ENCODE data around the gene IL31RA.

IL31RA gene

GRCh38 chr5:55929020-55929799 lies 78.1 kb downstream of the IL31RA start:
- no peak overlapping the region for H3K23ac ChIP-seq (ENCODE audit: low read depth, low read length, poor library complexity)

GRCh38 chr5:55932700-55933099 lies 81.5 kb downstream of the IL31RA start:
- H3K9me3 ChIP-seq (replicated peaks in 1 of 2; ENCODE audit: control insufficient read depth in 2 of 2, insufficient read depth in 1 of 2, low read depth in 1 of 2, low read length in 2 of 2): no peaks in the 10 kb centered on the region
- H2BK15ac ChIP-seq (ENCODE audit: low read length): no peak overlapping the region
- H3K4me2 ChIP-seq (ENCODE audit: insufficient read depth, low read length, poor library complexity, severe bottlenecking): no peak overlapping the region
- no peak overlapping the region for H3K14ac ChIP-seq (ENCODE audit: low read length)
- H3K4me3 ChIP-seq (ENCODE audit: low read length in 2 of 2): no peak overlapping the region
- no peak overlapping the region for H3K18ac ChIP-seq (ENCODE audit: low read length)
- H2AFZ ChIP-seq (ENCODE audit: low read length): no peak overlapping the region
- H3K79me1 ChIP-seq (ENCODE audit: low read depth, low read length): no peaks in the 10 kb centered on the region
- H3K23ac ChIP-seq (ENCODE audit: low read depth, low read length, poor library complexity): no peak overlapping the region
- no CpG with 5 or more reads among the region's 4 CpGs for WGBS, 2 donors (ENCODE audit: extremely low coverage in 2 of 2, insufficient read length in 2 of 2, insufficient replicate concordance in 1 of 2)
- no peak overlapping the region for H3K9ac ChIP-seq (ENCODE audit: low read depth, low read length, poor library complexity)
- H2AK5ac ChIP-seq (ENCODE audit: low read depth, low read length): no peak overlapping the region
- H2BK12ac ChIP-seq (ENCODE audit: low read length): no peak overlapping the region
- no peaks in the 10 kb centered on the region for H3K27me3 ChIP-seq (ENCODE audit: control insufficient read depth in 3 of 3, insufficient read depth in 3 of 3, low read depth in 1 of 3, low read length in 3 of 3)
- H3K4ac ChIP-seq (ENCODE audit: low read length): no peak overlapping the region
- H3K4me1 ChIP-seq (ENCODE audit: control insufficient read depth in 2 of 2, insufficient read depth in 1 of 2, low read depth in 1 of 2, low read length in 2 of 2): no peaks in the 10 kb centered on the region
- H3K27ac ChIP-seq (replicated peaks; ENCODE audit: low read length): no peak overlapping the region
- H4K8ac ChIP-seq (ENCODE audit: low read depth, low read length): no peak overlapping the region
- DNase-seq (ENCODE audit: low spot score): no peak
- H2BK5ac ChIP-seq (ENCODE audit: low read length): no peak overlapping the region
- no peak overlapping the region for H4K91ac ChIP-seq (ENCODE audit: low read depth, low read length, poor library complexity)
- H2BK120ac ChIP-seq (ENCODE audit: low read depth, low read length): no peak overlapping the region
- H3K36me3 ChIP-seq (replicated peaks in 1 of 2; ENCODE audit: control insufficient read depth in 2 of 2, insufficient read depth in 2 of 2, low read length in 2 of 2): peaks cover 0 to 6% of the 10 kb centered on the region in 2 donors

More at GRCh38 chr5:55929020-55929799, 78.1 kb downstream of the IL31RA start:
- no peak overlapping the region for H4K91ac ChIP-seq (ENCODE audit: low read depth, low read length, poor library complexity)
- H3K4me1 ChIP-seq (ENCODE audit: control insufficient read depth in 2 of 2, insufficient read depth in 1 of 2, low read depth in 1 of 2, low read length in 2 of 2): no peaks in the 10 kb centered on the region
- no peak overlapping the region for H3K9ac ChIP-seq (ENCODE audit: low read depth, low read length, poor library complexity)
- H3K4ac ChIP-seq (ENCODE audit: low read length): no peak overlapping the region
- H3K4me2 ChIP-seq (ENCODE audit: insufficient read depth, low read length, poor library complexity, severe bottlenecking): no peak overlapping the region
- no peaks in the 10 kb centered on the region for H3K79me1 ChIP-seq (ENCODE audit: low read depth, low read length)
- no peak overlapping the region for H2BK120ac ChIP-seq (ENCODE audit: low read depth, low read length)
- H3K36me3 ChIP-seq (replicated peaks in 1 of 2; ENCODE audit: control insufficient read depth in 2 of 2, insufficient read depth in 2 of 2, low read length in 2 of 2): no peaks in the 10 kb centered on the region
- WGBS, 2 donors (ENCODE audit: extremely low coverage in 2 of 2, insufficient read length in 2 of 2, insufficient replicate concordance in 1 of 2): no CpG with 5 or more reads among the region's 12 CpGs
- peak overlapping the region; percentile 74 for H3K18ac ChIP-seq (ENCODE audit: low read length)
- no peak overlapping the region for H3K4me3 ChIP-seq (ENCODE audit: low read length in 2 of 2)
- peak overlapping the region; percentile 17 for H2AK5ac ChIP-seq (ENCODE audit: low read depth, low read length)
- H3K9me3 ChIP-seq (replicated peaks in 1 of 2; ENCODE audit: control insufficient read depth in 2 of 2, insufficient read depth in 1 of 2, low read depth in 1 of 2, low read length in 2 of 2): peaks cover 0 to 4% of the 10 kb centered on the region in 2 donors
- peaks cover 0 to 3% (median 0%) of the 10 kb centered on the region in 3 experiments for H3K27me3 ChIP-seq (ENCODE audit: control insufficient read depth in 3 of 3, insufficient read depth in 3 of 3, low read depth in 1 of 3, low read length in 3 of 3)
- no peak overlapping the region for H2AFZ ChIP-seq (ENCODE audit: low read length)
- H4K8ac ChIP-seq (ENCODE audit: low read depth, low read length): no peak overlapping the region
- no peak overlapping the region for H2BK5ac ChIP-seq (ENCODE audit: low read length)
- no peak overlapping the region for H3K14ac ChIP-seq (ENCODE audit: low read length)
- no peak for DNase-seq (ENCODE audit: low spot score)
- H3K27ac ChIP-seq (replicated peaks; ENCODE audit: low read length): no peak overlapping the region
- H2BK15ac ChIP-seq (ENCODE audit: low read length): no peak overlapping the region
- no peak overlapping the region for H2BK12ac ChIP-seq (ENCODE audit: low read length)

- no CpG with 5 or more reads among the region's 14 CpGs for WGBS, 2 donors (ENCODE audit: extremely low coverage in 2 of 2, insufficient read length in 2 of 2, insufficient replicate concordance in 1 of 2)
Measured at GRCh38 chr5:55933377-55934114, 82.4 kb downstream of the IL31RA start.

GRCh38 chr5:55934115-55934613 lies 83.0 kb downstream of the IL31RA start:
- H3K4me2 ChIP-seq (ENCODE audit: insufficient read depth, low read length, poor library complexity, severe bottlenecking): no peak overlapping the region
- no peak overlapping the region for H2AFZ ChIP-seq (ENCODE audit: low read length)
- H2BK120ac ChIP-seq (ENCODE audit: low read depth, low read length): no peak overlapping the region
- no peak overlapping the region for H2BK15ac ChIP-seq (ENCODE audit: low read length)
- H3K4me3 ChIP-seq (ENCODE audit: low read length in 2 of 2): no peak overlapping the region
- H2BK12ac ChIP-seq (ENCODE audit: low read length): no peak overlapping the region
- H2AK5ac ChIP-seq (ENCODE audit: low read depth, low read length): no peak overlapping the region
- H3K27ac ChIP-seq (replicated peaks; ENCODE audit: low read length): no peak overlapping the region
- no peak overlapping the region for H4K91ac ChIP-seq (ENCODE audit: low read depth, low read length, poor library complexity)
- no peaks in the 10 kb centered on the region for H3K4me1 ChIP-seq (ENCODE audit: control insufficient read depth in 2 of 2, insufficient read depth in 1 of 2, low read depth in 1 of 2, low read length in 2 of 2)
- no peaks in the 10 kb centered on the region for H3K79me1 ChIP-seq (ENCODE audit: low read depth, low read length)
- no peak overlapping the region for H3K18ac ChIP-seq (ENCODE audit: low read length)
- H3K9ac ChIP-seq (ENCODE audit: low read depth, low read length, poor library complexity): no peak overlapping the region
- H4K8ac ChIP-seq (ENCODE audit: low read depth, low read length): no peak overlapping the region
- no peaks in the 10 kb centered on the region for H3K9me3 ChIP-seq (replicated peaks in 1 of 2; ENCODE audit: control insufficient read depth in 2 of 2, insufficient read depth in 1 of 2, low read depth in 1 of 2, low read length in 2 of 2)
- peaks cover 0 to 19% of the 10 kb centered on the region in 2 donors for H3K36me3 ChIP-seq (replicated peaks in 1 of 2; ENCODE audit: control insufficient read depth in 2 of 2, insufficient read depth in 2 of 2, low read length in 2 of 2)
- no CpG with 5 or more reads among the region's 9 CpGs for WGBS, 2 donors (ENCODE audit: extremely low coverage in 2 of 2, insufficient read length in 2 of 2, insufficient replicate concordance in 1 of 2)
- H3K23ac ChIP-seq (ENCODE audit: low read depth, low read length, poor library complexity): no peak overlapping the region
- no peaks in the 10 kb centered on the region for H3K27me3 ChIP-seq (ENCODE audit: control insufficient read depth in 3 of 3, insufficient read depth in 3 of 3, low read depth in 1 of 3, low read length in 3 of 3)
- no peak overlapping the region for H3K14ac ChIP-seq (ENCODE audit: low read length)
- H2BK5ac ChIP-seq (ENCODE audit: low read length): no peak overlapping the region
- H3K4ac ChIP-seq (ENCODE audit: low read length): no peak overlapping the region
- DNase-seq (ENCODE audit: low spot score): no peak

More at GRCh38 chr5:55933377-55934114, 82.4 kb downstream of the IL31RA start:
- no peak overlapping the region for H3K4me3 ChIP-seq (ENCODE audit: low read length in 2 of 2)
- no peak overlapping the region for H3K14ac ChIP-seq (ENCODE audit: low read length)
- DNase-seq (ENCODE audit: low spot score): no peak
- H3K36me3 ChIP-seq (replicated peaks in 1 of 2; ENCODE audit: control insufficient read depth in 2 of 2, insufficient read depth in 2 of 2, low read length in 2 of 2): peaks cover 0 to 13% of the 10 kb centered on the region in 2 donors
- no peaks in the 10 kb centered on the region for H3K27me3 ChIP-seq (ENCODE audit: control insufficient read depth in 3 of 3, insufficient read depth in 3 of 3, low read depth in 1 of 3, low read length in 3 of 3)
- no peak overlapping the region for H2AK5ac ChIP-seq (ENCODE audit: low read depth, low read length)
- no peak overlapping the region for H2BK5ac ChIP-seq (ENCODE audit: low read length)
- H3K9me3 ChIP-seq (replicated peaks in 1 of 2; ENCODE audit: control insufficient read depth in 2 of 2, insufficient read depth in 1 of 2, low read depth in 1 of 2, low read length in 2 of 2): no peaks in the 10 kb centered on the region
- H3K79me1 ChIP-seq (ENCODE audit: low read depth, low read length): no peaks in the 10 kb centered on the region
- H4K8ac ChIP-seq (ENCODE audit: low read depth, low read length): no peak overlapping the region
- H4K91ac ChIP-seq (ENCODE audit: low read depth, low read length, poor library complexity): no peak overlapping the region
- no peak overlapping the region for H3K27ac ChIP-seq (replicated peaks; ENCODE audit: low read length)
- H2AFZ ChIP-seq (ENCODE audit: low read length): no peak overlapping the region
- peak overlapping the region; percentile 60 for H3K18ac ChIP-seq (ENCODE audit: low read length)
- no peak overlapping the region for H3K9ac ChIP-seq (ENCODE audit: low read depth, low read length, poor library complexity)
- H3K4me2 ChIP-seq (ENCODE audit: insufficient read depth, low read length, poor library complexity, severe bottlenecking): no peak overlapping the region
- H2BK12ac ChIP-seq (ENCODE audit: low read length): no peak overlapping the region
- H3K4me1 ChIP-seq (ENCODE audit: control insufficient read depth in 2 of 2, insufficient read depth in 1 of 2, low read depth in 1 of 2, low read length in 2 of 2): no peaks in the 10 kb centered on the region
- H3K4ac ChIP-seq (ENCODE audit: low read length): no peak overlapping the region
- H3K23ac ChIP-seq (ENCODE audit: low read depth, low read length, poor library complexity): peak overlapping the region; percentile 81
- H2BK120ac ChIP-seq (ENCODE audit: low read depth, low read length): no peak overlapping the region
- H2BK15ac ChIP-seq (ENCODE audit: low read length): no peak overlapping the region

All from neuronal stem cell (in vitro differentiated cells).